ENCODE measurements around the gene SPNS1. TPM values are rescaled to one million over a fixed set of nuclear protein-coding genes. Genes with fewer than 3 reads are reported as not detected.
"Not testable (repeated sequence)": the region's sequence is repeated elsewhere in the genome, so short reads cannot be mapped to it uniquely, and the experiment has no call there.

Gene SPNS1
- total RNA-seq, 2 donors from 2014 or later: 16.3 to 19.9 TPM

- no peak for ATAC-seq
- H3K9me3 Mint-ChIP-seq: no peaks in the 10 kb centered on the region
- H3K27ac Mint-ChIP-seq: peak overlapping the region in 1 of 2 donors; percentile 9
- DNase-seq (ENCODE audit: low spot score in 2 of 2): no peak
- no peaks in the 10 kb centered on the region for H3K36me3 Mint-ChIP-seq
Measured at GRCh38 chr16:28943281-28943680, 31.3 kb upstream of the SPNS1 start.

GRCh38 chr16:28946681-28947080 is 27.9 kb upstream of the SPNS1 start:
- ATAC-seq (no peak), DNase-seq (ENCODE audit: low spot score in 2 of 2) (no peak)
- peaks cover 5 to 11% of the 10 kb centered on the region in 2 donors for H3K36me3 Mint-ChIP-seq
- no peaks in the 10 kb centered on the region for H3K9me3 Mint-ChIP-seq
- H3K27ac Mint-ChIP-seq: no peak overlapping the region

GRCh38 chr16:28950648-28951409 is 23.7 kb upstream of the SPNS1 start, which contains the start of gene NFATC2IP:
TSS of gene NFATC2IP (plus strand) at chr16:28950937. CDS start at chr16:28951012, 75 bp downstream.
- Mint-ChIP-seq H3K27ac (peak within 1 kb of the TSS; percentile 94 to 96), H3K9me3 (no peaks in the 10 kb centered on the region), H3K36me3 (peaks cover 18 to 19% of the 10 kb centered on the region in 2 donors)
- peak; percentile 99 to 100 for DNase-seq (ENCODE audit: low spot score in 2 of 2)
- ATAC-seq: peak; percentile 97 to 98

GRCh38 chr16:28951410-28951943 is 23.1 kb upstream of the SPNS1 start:
- Mint-ChIP-seq H3K9me3 (no peaks in the 10 kb centered on the region), H3K36me3 (peaks cover 18 to 22% of the 10 kb centered on the region in 2 donors), H3K27ac (peak overlapping the region; percentile 94 to 96)
- ATAC-seq: no peak
- no peak for DNase-seq (ENCODE audit: low spot score in 2 of 2)

GRCh38 chr16:28958216-28958615 is 16.4 kb upstream of the SPNS1 start:
- Mint-ChIP-seq H3K27ac (peak overlapping the region in 1 of 2 donors; percentile 55), H3K36me3 (peaks cover 11 to 14% of the 10 kb centered on the region in 2 donors), H3K9me3 (no peaks in the 10 kb centered on the region)
- ATAC-seq (no peak), DNase-seq (ENCODE audit: low spot score in 2 of 2) (no peak)

- H3K9me3 Mint-ChIP-seq: no peaks in the 10 kb centered on the region
- no peak for ATAC-seq
- no peak overlapping the region for H3K27ac Mint-ChIP-seq
- peaks cover 11 to 19% of the 10 kb centered on the region in 2 donors for H3K36me3 Mint-ChIP-seq
- DNase-seq (ENCODE audit: low spot score in 2 of 2): no peak
Measured at GRCh38 chr16:28958836-28959235, 15.7 kb upstream of the SPNS1 start.

GRCh38 chr16:28964072-28964471 is 10.5 kb upstream of the SPNS1 start:
- H3K27ac Mint-ChIP-seq: no peak overlapping the region
- peaks cover 11 to 15% of the 10 kb centered on the region in 2 donors for H3K36me3 Mint-ChIP-seq
- ATAC-seq: no peak
- no peaks in the 10 kb centered on the region for H3K9me3 Mint-ChIP-seq
- DNase-seq (ENCODE audit: low spot score in 2 of 2): no peak

GRCh38 chr16:28964496-28964895 is 10.1 kb upstream of the SPNS1 start:
- H3K27ac Mint-ChIP-seq: no peak overlapping the region
- H3K36me3 Mint-ChIP-seq: peaks cover 11 to 15% of the 10 kb centered on the region in 2 donors
- DNase-seq (ENCODE audit: low spot score in 2 of 2) (no peak), ATAC-seq (no peak)
- H3K9me3 Mint-ChIP-seq: no peaks in the 10 kb centered on the region

GRCh38 chr16:28967156-28967555 is 7.4 kb upstream of the SPNS1 start:
- Mint-ChIP-seq H3K36me3 (peaks cover 0 to 15% of the 10 kb centered on the region in 2 donors), H3K9me3 (no peaks in the 10 kb centered on the region), H3K27ac (peak overlapping the region in 1 of 2 donors; percentile 44)
- DNase-seq (ENCODE audit: low spot score in 2 of 2) (no peak), ATAC-seq (no peak)

GRCh38 chr16:28969696-28970095 is 4.9 kb upstream of the SPNS1 start:
- H3K36me3 Mint-ChIP-seq; ATAC-seq; DNase-seq (ENCODE audit: low spot score in 2 of 2); H3K9me3 Mint-ChIP-seq: not testable (repeated sequence)
- peak overlapping the region in 1 of 2 donors; percentile 89 for H3K27ac Mint-ChIP-seq

- peaks cover 5 to 6% of the 10 kb centered on the region in 2 donors for H3K36me3 Mint-ChIP-seq
- DNase-seq (ENCODE audit: low spot score in 2 of 2) (no peak), ATAC-seq (peak; percentile 16 to 17)
- peak overlapping the region; percentile 90 to 99 for H3K27ac Mint-ChIP-seq
- no peaks in the 10 kb centered on the region for H3K9me3 Mint-ChIP-seq
Measured at GRCh38 chr16:28974007-28974436, 556 bp upstream of the SPNS1 start.

GRCh38 chr16:28975158-28975599 is 601 bp downstream of the SPNS1 start:
- Mint-ChIP-seq H3K27ac (peak overlapping the region; percentile 89 to 90), H3K36me3 (peaks cover 5 to 6% of the 10 kb centered on the region in 2 donors), H3K9me3 (no peaks in the 10 kb centered on the region)
- ATAC-seq (peak in 1 of 2 donors; percentile 5), DNase-seq (ENCODE audit: low spot score in 2 of 2) (no peak)

- ATAC-seq: no peak
- peak overlapping the region; percentile 2 to 39 for H3K27ac Mint-ChIP-seq
- no peak for DNase-seq (ENCODE audit: low spot score in 2 of 2)
- H3K9me3 Mint-ChIP-seq: peaks cover 0 to 7% of the 10 kb centered on the region in 2 donors
- H3K36me3 Mint-ChIP-seq: peaks cover 18 to 29% of the 10 kb centered on the region in 2 donors
Measured at GRCh38 chr16:28977703-28978662, 3.4 kb downstream of the SPNS1 start.

GRCh38 chr16:28980330-28980729 is 5.8 kb downstream of the SPNS1 start:
- peaks cover 35 to 43% of the 10 kb centered on the region in 2 donors for H3K36me3 Mint-ChIP-seq

GRCh38 chr16:28980929-28981328 is 6.4 kb downstream of the SPNS1 start:
- H3K9me3 Mint-ChIP-seq: peaks cover 0 to 7% of the 10 kb centered on the region in 2 donors
- peaks cover 37 to 44% of the 10 kb centered on the region in 2 donors for H3K36me3 Mint-ChIP-seq
- no peak for ATAC-seq
- DNase-seq (ENCODE audit: low spot score in 2 of 2): no peak
- no peak overlapping the region for H3K27ac Mint-ChIP-seq

More at GRCh38 chr16:28980330-28980729, 5.8 kb downstream of the SPNS1 start:
- H3K9me3 Mint-ChIP-seq; DNase-seq (ENCODE audit: low spot score in 2 of 2); ATAC-seq; H3K27ac Mint-ChIP-seq: not testable (repeated sequence)

- DNase-seq (ENCODE audit: low spot score in 2 of 2): peak in 1 of 2 donors; percentile 72
- no peak for ATAC-seq
- Mint-ChIP-seq H3K36me3 (peaks cover 43 to 50% of the 10 kb centered on the region in 2 donors), H3K9me3 (peaks cover 0 to 7% of the 10 kb centered on the region in 2 donors), H3K27ac (peak overlapping the region in 1 of 2 donors; percentile 68)
Measured at GRCh38 chr16:28981517-28981916, 6.9 kb downstream of the SPNS1 start.

Measured in activated naive CD4-positive, alpha-beta T cell treated with anti-CD3 and anti-CD28 coated beads, Interleukin-2, amount 50 U/mL, for 72 hours (primary cell).